Loucy (cell line): ENCODE results near the gene CCDC177.

Experiments
- EZH2phosphoT487 ChIP-seq: fragments of 200-600 bp; IDR thresholded peaks from 2 replicates; pipeline ENCODE4 v1.6.1; 2018; ENCODE audit warnings: antibody characterized with exemption, mild to moderate bottlenecking, moderate library complexity, borderline replicate concordance
- TF ChIP-seq, protein P1 (sequence below): fragments of 200-600 bp; sonication (generic); conservative IDR thresholded peaks from 2 replicates; pipeline ENCODE4 v1.5.1; 2014; ENCODE audit warnings: mild to moderate bottlenecking, antibody characterized with exemption, low read length

DNA sequence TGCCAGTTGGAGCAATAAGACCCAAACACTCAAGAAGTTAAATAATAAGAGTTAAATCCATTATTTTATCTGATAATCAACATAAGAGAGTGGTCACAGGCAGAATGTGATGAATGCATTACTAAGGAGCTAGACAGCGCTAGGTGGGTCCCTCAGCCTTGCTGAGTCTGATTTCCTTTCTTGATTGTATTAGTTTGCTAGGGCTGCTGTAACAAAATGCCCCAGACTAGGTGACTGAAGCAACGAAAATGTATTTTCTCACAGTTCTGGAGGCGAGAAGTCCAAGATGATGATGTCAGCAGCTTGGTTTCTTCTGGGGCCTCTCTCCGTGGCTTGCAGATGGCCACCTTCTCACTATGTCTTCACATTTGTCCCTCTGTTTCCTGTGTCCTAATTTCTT is 8.2 kb upstream of the CCDC177 start:
- TF ChIP-seq EZH2phosphoT487, result no peak
- TF ChIP-seq, protein P1, sequence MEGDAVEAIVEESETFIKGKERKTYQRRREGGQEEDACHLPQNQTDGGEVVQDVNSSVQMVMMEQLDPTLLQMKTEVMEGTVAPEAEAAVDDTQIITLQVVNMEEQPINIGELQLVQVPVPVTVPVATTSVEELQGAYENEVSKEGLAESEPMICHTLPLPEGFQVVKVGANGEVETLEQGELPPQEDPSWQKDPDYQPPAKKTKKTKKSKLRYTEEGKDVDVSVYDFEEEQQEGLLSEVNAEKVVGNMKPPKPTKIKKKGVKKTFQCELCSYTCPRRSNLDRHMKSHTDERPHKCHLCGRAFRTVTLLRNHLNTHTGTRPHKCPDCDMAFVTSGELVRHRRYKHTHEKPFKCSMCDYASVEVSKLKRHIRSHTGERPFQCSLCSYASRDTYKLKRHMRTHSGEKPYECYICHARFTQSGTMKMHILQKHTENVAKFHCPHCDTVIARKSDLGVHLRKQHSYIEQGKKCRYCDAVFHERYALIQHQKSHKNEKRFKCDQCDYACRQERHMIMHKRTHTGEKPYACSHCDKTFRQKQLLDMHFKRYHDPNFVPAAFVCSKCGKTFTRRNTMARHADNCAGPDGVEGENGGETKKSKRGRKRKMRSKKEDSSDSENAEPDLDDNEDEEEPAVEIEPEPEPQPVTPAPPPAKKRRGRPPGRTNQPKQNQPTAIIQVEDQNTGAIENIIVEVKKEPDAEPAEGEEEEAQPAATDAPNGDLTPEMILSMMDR, result no peak
